ENCODE data around the gene S1PR3.

Gene S1PR3

GRCh38 chr9:88975966-88976889 lies 15.0 kb upstream of the S1PR3 start:
- Histone ChIP-seq H3K4me1 (ENCODE audit: insufficient read depth, low read length, severe bottlenecking) (peaks cover 28% of the 10 kb centered on the region), H3K4me2 (ENCODE audit: low read length) (peak overlapping the region; percentile 13), H3K79me2 (ENCODE audit: insufficient read depth, low read length) (no peaks in the 10 kb centered on the region), H3K36me3 (ENCODE audit: insufficient read depth, low read length) (no peaks in the 10 kb centered on the region), H3K9ac (ENCODE audit: low read length) (peak overlapping the region; percentile 58), H3K27ac (ENCODE audit: low read depth, low read length, poor library complexity, severe bottlenecking) (peak overlapping the region; percentile 46), H3K27me3 (ENCODE audit: insufficient read depth, low read length) (no peaks in the 10 kb centered on the region), H3K9me3 (ENCODE audit: low read length) (0 out of 2 replicates have a peak, but pooled peaks cover 4% of the 10 kb centered on the region), H3F3A (ENCODE audit: insufficient read depth, low read length) (no peaks in the 10 kb centered on the region), H3K4me3 (ENCODE audit: low read depth, low read length, poor library complexity, severe bottlenecking) (peak overlapping the region; percentile 17), H2AFZ (ENCODE audit: low read length) (peak overlapping the region; percentile 63; the same call in 1 of the 2 replicates), H3K9me2 (ENCODE audit: low read depth, low read length) (no peaks in the 10 kb centered on the region), H4K20me1 (ENCODE audit: insufficient read depth, low read length) (no peaks in the 10 kb centered on the region)
- no peak for TF ChIP-seq EZH2 (IDR thresholded peaks at IDR 0.05; ENCODE audit: borderline replicate concordance, low read length)
- no peak for TF ChIP-seq CTCF (IDR thresholded peaks at IDR 0.05; ENCODE audit: low read length)

- TF ChIP-seq EZH2 (IDR thresholded peaks at IDR 0.05; ENCODE audit: borderline replicate concordance, low read length) (no peak), CTCF (IDR thresholded peaks at IDR 0.05; ENCODE audit: low read length) (no peak)
- H3K4me2 ChIP-seq (ENCODE audit: low read length) = peak overlapping the region; percentile 13; the same call in 1 of the 2 replicates
- no peak overlapping the region for H2AFZ ChIP-seq (ENCODE audit: low read length)
These were observed 14.4 kb upstream of the S1PR3 start for GRCh38 chr9:88976890-88977257.

GRCh38 chr9:88978034-88978433 lies 13.2 kb upstream of the S1PR3 start:
- peaks cover 28% of the 10 kb centered on the region for H3K4me1 ChIP-seq (ENCODE audit: insufficient read depth, low read length, severe bottlenecking)
- no peaks in the 10 kb centered on the region for H3K36me3 ChIP-seq (ENCODE audit: insufficient read depth, low read length)
- no peak overlapping the region for H2AFZ ChIP-seq (ENCODE audit: low read length)
- H3K4me2 ChIP-seq (ENCODE audit: low read length) = no peak overlapping the region
- H3K4me3 ChIP-seq (ENCODE audit: low read depth, low read length, poor library complexity, severe bottlenecking) = no peak overlapping the region
- H3K9me2 ChIP-seq (ENCODE audit: low read depth, low read length) = no peaks in the 10 kb centered on the region
- TF ChIP-seq CTCF (IDR thresholded peaks at IDR 0.05; ENCODE audit: low read length) (no peak), EZH2 (IDR thresholded peaks at IDR 0.05; ENCODE audit: borderline replicate concordance, low read length) (no peak)
- H3K27ac ChIP-seq (ENCODE audit: low read depth, low read length, poor library complexity, severe bottlenecking) = no peak overlapping the region
- no peaks in the 10 kb centered on the region for H3F3A ChIP-seq (ENCODE audit: insufficient read depth, low read length)
- no peaks in the 10 kb centered on the region for H3K27me3 ChIP-seq (ENCODE audit: insufficient read depth, low read length)
- peaks cover 8% of the 10 kb centered on the region; the same call in 1 of the 2 replicates for H3K9me3 ChIP-seq (ENCODE audit: low read length)
- H3K9ac ChIP-seq (ENCODE audit: low read length) = no peak overlapping the region
- H4K20me1 ChIP-seq (ENCODE audit: insufficient read depth, low read length) = no peaks in the 10 kb centered on the region
- no peaks in the 10 kb centered on the region for H3K79me2 ChIP-seq (ENCODE audit: insufficient read depth, low read length)

More at GRCh38 chr9:88976890-88977257, 14.4 kb upstream of the S1PR3 start:
- Histone ChIP-seq H3K79me2 (ENCODE audit: insufficient read depth, low read length) (no peaks in the 10 kb centered on the region), H3K9me3 (ENCODE audit: low read length) (0 out of 2 replicates have a peak, but pooled peaks cover 4% of the 10 kb centered on the region), H3K4me1 (ENCODE audit: insufficient read depth, low read length, severe bottlenecking) (peaks cover 28% of the 10 kb centered on the region), H3K9me2 (ENCODE audit: low read depth, low read length) (no peaks in the 10 kb centered on the region), H3K36me3 (ENCODE audit: insufficient read depth, low read length) (no peaks in the 10 kb centered on the region), H4K20me1 (ENCODE audit: insufficient read depth, low read length) (no peaks in the 10 kb centered on the region), H3K27ac (ENCODE audit: low read depth, low read length, poor library complexity, severe bottlenecking) (peak overlapping the region; percentile 46), H3K4me3 (ENCODE audit: low read depth, low read length, poor library complexity, severe bottlenecking) (peak overlapping the region; percentile 2), H3K9ac (ENCODE audit: low read length) (peak overlapping the region; percentile 58), H3F3A (ENCODE audit: insufficient read depth, low read length) (no peaks in the 10 kb centered on the region), H3K27me3 (ENCODE audit: insufficient read depth, low read length) (no peaks in the 10 kb centered on the region)

Measured in OCI-LY1 (cell line).